Astrocyte (in vitro differentiated cells and primary cell): ENCODE data around the gene SH3BP1. TPM values are rescaled to one million over a fixed set of nuclear protein-coding genes. Genes with fewer than 3 reads are reported as not detected.

Source experiments
- DNase-seq: peaks from one replicate; pipeline ENCODE4 v3.0.0-alpha.2; 2010; ENCODE audit warnings: low read depth
- FAIRE-seq: peaks from 2 replicates; lab custom pipeline; 2011; peaks lifted over from hg19 to GRCh38; lab: Jason Lieb, UNC
- H2AFZ ChIP-seq: 2 replicates; pipeline ENCODE4 v1.6.0; 2012; ENCODE audit warnings: low read depth, low read length, inconsistent platforms
- H3K27ac ChIP-seq: 2 replicates; pipeline ENCODE4 v1.5.1; 2011; ENCODE audit warnings: low read depth, low read length, inconsistent platforms
- H3K27me3 ChIP-seq: 2 replicates; pipeline ENCODE4 v1.6.0; 2011; ENCODE audit warnings: low read length, inconsistent platforms; ENCODE audit not compliant: insufficient read depth
- H3K36me3 ChIP-seq: 2 replicates; pipeline ENCODE4 v1.5.1; 2011; ENCODE audit warnings: low read length, inconsistent platforms; ENCODE audit not compliant: insufficient read depth
- H3K4me1 ChIP-seq: 2 replicates; pipeline ENCODE4 v1.5.1; 2011; ENCODE audit warnings: low read length, inconsistent platforms; ENCODE audit not compliant: insufficient read depth
- H3K4me2 ChIP-seq: 2 replicates; pipeline ENCODE4 v1.6.0; 2012; ENCODE audit warnings: low read length, inconsistent platforms
- H3K4me3 ChIP-seq: 2 replicates; pipeline ENCODE4 v1.5.1; 2011; ENCODE audit warnings: low read depth, mild to moderate bottlenecking, low read length, inconsistent platforms; ENCODE audit not compliant: insufficient read depth
- H3K79me2 ChIP-seq: 2 replicates; pipeline ENCODE4 v1.6.0; 2012; ENCODE audit warnings: mild to moderate bottlenecking, low read length, inconsistent platforms; ENCODE audit not compliant: insufficient read depth
- H3K9ac ChIP-seq: 2 replicates; pipeline ENCODE4 v1.6.0; 2012; ENCODE audit warnings: mild to moderate bottlenecking, low read length, inconsistent platforms
- H3K9me3 ChIP-seq: 2 replicates; pipeline ENCODE4 v1.5.1; 2012; ENCODE audit warnings: low read depth, mild to moderate bottlenecking, low read length, inconsistent platforms; ENCODE audit not compliant: insufficient read depth
- H4K20me1 ChIP-seq: 2 replicates; pipeline ENCODE4 v1.6.0; 2012; ENCODE audit warnings: low read length, inconsistent platforms; ENCODE audit not compliant: insufficient read depth
- H3K27ac Mint-ChIP-seq: one replicate; pipeline ENCODE4 v1.8.0; 2021; ENCODE audit warnings: mild to moderate bottlenecking, mixed read lengths; ENCODE audit not compliant: unreplicated experiment
- H3K27me3 Mint-ChIP-seq: one replicate; pipeline ENCODE4 v1.8.0; 2021; ENCODE audit warnings: low read depth, mixed read lengths; ENCODE audit not compliant: unreplicated experiment
- H3K36me3 Mint-ChIP-seq: one replicate; pipeline ENCODE4 v1.8.0; 2021; ENCODE audit warnings: low read depth, mixed read lengths; ENCODE audit not compliant: unreplicated experiment
- H3K4me1 Mint-ChIP-seq: one replicate; pipeline ENCODE4 v1.8.0; 2021; ENCODE audit warnings: low read depth, mixed read lengths; ENCODE audit not compliant: unreplicated experiment
- H3K4me3 Mint-ChIP-seq: one replicate; pipeline ENCODE4 v1.8.0; 2021; ENCODE audit warnings: mild to moderate bottlenecking, moderate library complexity, mixed read lengths; ENCODE audit not compliant: unreplicated experiment
- H3K9me3 Mint-ChIP-seq: one replicate; pipeline ENCODE4 v1.8.0; 2021; ENCODE audit warnings: mild to moderate bottlenecking, mixed read lengths; ENCODE audit not compliant: unreplicated experiment
- CTCF ChIP-seq: IDR thresholded peaks from 2 replicates; pipeline ENCODE4 v1.5.1; 2011; ENCODE audit warnings: low read depth, mild to moderate bottlenecking, inconsistent platforms, low read length, moderate library complexity; ENCODE audit not compliant: insufficient read depth
- EZH2 ChIP-seq: IDR thresholded peaks from 2 replicates; pipeline ENCODE4 v1.6.1; 2012; ENCODE audit warnings: mild to moderate bottlenecking, low read length, inconsistent platforms; ENCODE audit not compliant: insufficient read depth
- total RNA-seq: library from RNA; stranded (reverse); gene quantifications from 2 replicates; pipeline ENCODE4 v1.2.1, GENCODE V29; 2021

SH3BP1 gene
- total RNA-seq, 1 donor from 2014 or later, result 26.5 TPM

- Mint-ChIP-seq H3K27ac (no peak overlapping the region), H3K36me3 (peaks cover 17% of the 10 kb centered on the region), H3K27me3 (no peaks in the 10 kb centered on the region), H3K9me3 (no peaks in the 10 kb centered on the region), H3K4me1 (peaks cover 5% of the 10 kb centered on the region), H3K4me3 (no peak overlapping the region)
- Histone ChIP-seq H3K36me3 (peaks cover 6% of the 10 kb centered on the region), H2AFZ (no peak overlapping the region), H3K4me2 (no peak overlapping the region), H3K9me3 (no peaks in the 10 kb centered on the region), H3K4me1 (no peaks in the 10 kb centered on the region), H4K20me1 (peaks cover 6% of the 10 kb centered on the region), H3K9ac (no peak overlapping the region), H3K27ac (no peak overlapping the region), H3K27me3 (no peaks in the 10 kb centered on the region), H3K4me3 (no peak overlapping the region), H3K79me2 (no peaks in the 10 kb centered on the region)
- TF ChIP-seq EZH2, result no peak
- DNase-seq, result peak; percentile 74
- no peak for FAIRE-seq
Observed at GRCh38 chr22:37647928-37648327, 8.5 kb downstream of the SH3BP1 start.

GRCh38 chr22:37650463-37651136 lies 11.1 kb downstream of the SH3BP1 start:
- Mint-ChIP-seq H3K4me1 (no peaks in the 10 kb centered on the region), H3K9me3 (no peaks in the 10 kb centered on the region), H3K36me3 (peaks cover 14% of the 10 kb centered on the region), H3K4me3 (no peak overlapping the region), H3K27ac (no peak overlapping the region), H3K27me3 (no peaks in the 10 kb centered on the region)
- H3K4me2 ChIP-seq, result no peak overlapping the region
- H3K36me3 ChIP-seq, result peaks cover 6% of the 10 kb centered on the region
- no peak overlapping the region for H3K4me3 ChIP-seq
- FAIRE-seq (no peak), DNase-seq (no peak)
- H3K9ac ChIP-seq, result no peak overlapping the region
- no peaks in the 10 kb centered on the region for H3K27me3 ChIP-seq
- no peak overlapping the region for H2AFZ ChIP-seq
- no peaks in the 10 kb centered on the region for H4K20me1 ChIP-seq
- H3K27ac ChIP-seq, result no peak overlapping the region
- H3K79me2 ChIP-seq, result no peaks in the 10 kb centered on the region
- no peaks in the 10 kb centered on the region for H3K9me3 ChIP-seq
- TF ChIP-seq EZH2 (no peak), CTCF (no peak)
- H3K4me1 ChIP-seq, result no peaks in the 10 kb centered on the region

GRCh38 chr22:37654563-37655251 lies 15.2 kb downstream of the SH3BP1 start:
- no peak overlapping the region for H3K27ac Mint-ChIP-seq

More at GRCh38 chr22:37654563-37655251, 15.2 kb downstream of the SH3BP1 start:
- H4K20me1 ChIP-seq, result peaks cover 7% of the 10 kb centered on the region
- H3K4me3 Mint-ChIP-seq, result no peak overlapping the region
- peaks cover 6% of the 10 kb centered on the region for H3K36me3 ChIP-seq
- H3K9me3 Mint-ChIP-seq, result no peaks in the 10 kb centered on the region
- peaks cover 14% of the 10 kb centered on the region for H3K36me3 Mint-ChIP-seq
- H2AFZ ChIP-seq, result no peak overlapping the region
- TF ChIP-seq CTCF, result no peak
- H3K9ac ChIP-seq, result no peak overlapping the region
- H3K4me1 ChIP-seq, result peaks cover 11% of the 10 kb centered on the region
- no peak overlapping the region for H3K27ac ChIP-seq
- H3K9me3 ChIP-seq, result no peaks in the 10 kb centered on the region
- DNase-seq (no peak), FAIRE-seq (no peak)
- H3K27me3 Mint-ChIP-seq, result no peaks in the 10 kb centered on the region
- no peaks in the 10 kb centered on the region for H3K27me3 ChIP-seq
- no peak overlapping the region for H3K4me2 ChIP-seq
- no peak overlapping the region for H3K4me3 ChIP-seq
- peaks cover 7% of the 10 kb centered on the region for H3K79me2 ChIP-seq
- peaks cover 2% of the 10 kb centered on the region for H3K4me1 Mint-ChIP-seq
